Measurements from ENCODE around the gene GSTT4. TPM values are rescaled to one million over a fixed set of nuclear protein-coding genes. Genes with fewer than 3 reads are reported as not detected.

The GSTT4 gene
- polyA plus RNA-seq, 2 of the 4 experiments (the other 2 are of a cell fraction): not detected

DNA sequence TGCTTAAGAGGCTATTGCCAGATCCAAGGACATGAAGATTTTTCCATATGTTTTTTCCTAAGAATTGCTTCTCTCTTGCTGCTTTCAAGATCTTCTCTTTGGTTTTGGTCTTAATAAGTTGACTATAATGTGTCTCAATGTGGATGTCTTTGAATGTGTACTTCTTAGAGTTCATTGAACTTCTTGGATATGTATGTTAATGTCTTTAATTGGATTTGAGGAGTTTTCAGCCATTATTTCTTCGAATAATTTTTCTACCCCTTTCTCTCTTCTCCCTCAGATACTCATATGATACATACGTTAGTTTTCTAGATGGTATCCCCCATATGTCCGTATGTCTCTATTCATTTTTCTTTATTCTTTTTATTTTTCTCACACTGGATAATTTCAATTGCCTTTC is 19.1 kb upstream of the GSTT4 start (continued):
- TF ChIP-seq, protein P1, sequence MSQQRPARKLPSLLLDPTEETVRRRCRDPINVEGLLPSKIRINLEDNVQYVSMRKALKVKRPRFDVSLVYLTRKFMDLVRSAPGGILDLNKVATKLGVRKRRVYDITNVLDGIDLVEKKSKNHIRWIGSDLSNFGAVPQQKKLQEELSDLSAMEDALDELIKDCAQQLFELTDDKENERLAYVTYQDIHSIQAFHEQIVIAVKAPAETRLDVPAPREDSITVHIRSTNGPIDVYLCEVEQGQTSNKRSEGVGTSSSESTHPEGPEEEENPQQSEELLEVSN (IDR thresholded peaks at IDR 0.05; ENCODE audit: borderline replicate concordance, low read depth): no peak

DNA sequence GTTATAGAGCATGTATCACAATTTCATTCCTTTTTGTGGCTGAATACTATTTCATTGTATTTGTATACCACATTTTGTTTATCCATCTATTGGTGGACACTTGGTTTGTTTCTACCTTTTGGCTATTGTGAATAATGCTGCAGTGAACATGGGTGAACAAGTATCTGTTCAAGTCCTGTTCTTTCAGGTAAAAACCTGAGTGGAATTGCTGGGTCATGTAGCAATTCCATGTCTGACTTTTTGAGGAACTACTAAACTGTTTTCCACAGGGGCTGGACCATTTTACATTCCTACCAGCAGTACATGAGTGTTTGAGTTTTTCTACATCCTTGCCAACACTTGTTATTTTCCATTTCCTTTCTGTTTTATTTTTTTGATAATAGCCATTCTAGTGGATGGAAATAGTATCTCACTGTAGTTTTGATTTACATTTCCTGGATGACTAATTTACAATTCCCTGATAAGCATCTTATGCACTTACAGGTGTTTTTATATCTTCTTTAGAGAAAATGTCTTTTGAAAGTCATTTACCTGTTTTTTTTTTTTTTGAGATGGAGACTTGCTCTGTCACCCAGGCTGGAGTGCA is 18.0 kb upstream of the GSTT4 start:
- no peak overlapping the region for H3K4me2 ChIP-seq
- ATAC-seq (no peak), DNase-seq (ENCODE audit: low read depth in 1 of 2, low spot score in 1 of 2) (no peak), FAIRE-seq (no peak)
- no peak overlapping the region for H3K27ac ChIP-seq
- H3K9me3 ChIP-seq: no peaks in the 10 kb centered on the region
- ChIA-PET CTCF (no interaction called here), POLR2A (no interaction called here)
- no peak overlapping the region for H3K4me3 ChIP-seq
- TF ChIP-seq CEBPB (IDR thresholded peaks at IDR 0.05): no peak
- no peak for TF ChIP-seq SREBF2 (IDR thresholded peaks at IDR 0.05)
- TF ChIP-seq, protein P2, sequence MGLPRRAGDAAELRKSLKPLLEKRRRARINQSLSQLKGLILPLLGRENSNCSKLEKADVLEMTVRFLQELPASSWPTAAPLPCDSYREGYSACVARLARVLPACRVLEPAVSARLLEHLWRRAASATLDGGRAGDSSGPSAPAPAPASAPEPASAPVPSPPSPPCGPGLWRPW (IDR thresholded peaks at IDR 0.05): no peak
- no peak for TF ChIP-seq RNF2 (IDR thresholded peaks at IDR 0.05; ENCODE audit: borderline replicate concordance, low read depth)
- no peak for TF ChIP-seq POLR2A (IDR thresholded peaks at IDR 0.05; ENCODE audit: low read length)
- no peak for TF ChIP-seq EHMT2 (IDR thresholded peaks at IDR 0.05; ENCODE audit: low read depth)
- no peaks in the 10 kb centered on the region for H3K4me1 ChIP-seq

DNA sequence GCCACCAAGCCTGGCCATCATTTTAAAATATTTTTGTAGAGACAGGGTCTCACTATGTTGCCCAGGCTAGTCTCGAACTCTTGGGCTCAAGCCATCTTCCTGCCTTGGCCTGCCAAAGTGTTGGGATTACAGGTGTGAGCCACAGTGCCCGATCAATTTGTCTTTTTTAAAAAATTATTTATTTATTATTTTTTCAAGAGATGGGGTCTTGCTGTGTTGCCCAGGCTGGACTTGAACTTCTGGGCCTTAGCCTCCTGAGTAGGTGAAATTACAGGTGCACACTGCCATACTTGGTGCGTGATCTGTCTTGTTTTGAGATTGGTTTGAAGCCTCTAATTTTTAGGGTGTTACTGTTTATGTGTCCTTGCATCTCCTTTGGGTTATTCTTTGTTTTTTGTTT is 16.1 kb upstream of the GSTT4 start:
- Histone ChIP-seq H3K4me2 (no peak overlapping the region), H3K27ac (no peak overlapping the region), H3K4me1 (no peaks in the 10 kb centered on the region), H3K9me3 (no peaks in the 10 kb centered on the region), H3K4me3 (no peak overlapping the region)
- WGBS (ENCODE audit: missing lambda C conversion rate): 91% methylated on average over 3 of the region's 3 CpGs
- ATAC-seq (no peak), FAIRE-seq (no peak), DNase-seq (ENCODE audit: low read depth in 1 of 2, low spot score in 1 of 2) (no peak)
- POLR2A ChIA-PET: no interaction called here
- CTCF ChIA-PET: no interaction called here
- TF ChIP-seq NFE2L2 (conservative IDR thresholded peaks at IDR 0.05; ENCODE audit: low read length): no peak
- TF ChIP-seq, protein P3, sequence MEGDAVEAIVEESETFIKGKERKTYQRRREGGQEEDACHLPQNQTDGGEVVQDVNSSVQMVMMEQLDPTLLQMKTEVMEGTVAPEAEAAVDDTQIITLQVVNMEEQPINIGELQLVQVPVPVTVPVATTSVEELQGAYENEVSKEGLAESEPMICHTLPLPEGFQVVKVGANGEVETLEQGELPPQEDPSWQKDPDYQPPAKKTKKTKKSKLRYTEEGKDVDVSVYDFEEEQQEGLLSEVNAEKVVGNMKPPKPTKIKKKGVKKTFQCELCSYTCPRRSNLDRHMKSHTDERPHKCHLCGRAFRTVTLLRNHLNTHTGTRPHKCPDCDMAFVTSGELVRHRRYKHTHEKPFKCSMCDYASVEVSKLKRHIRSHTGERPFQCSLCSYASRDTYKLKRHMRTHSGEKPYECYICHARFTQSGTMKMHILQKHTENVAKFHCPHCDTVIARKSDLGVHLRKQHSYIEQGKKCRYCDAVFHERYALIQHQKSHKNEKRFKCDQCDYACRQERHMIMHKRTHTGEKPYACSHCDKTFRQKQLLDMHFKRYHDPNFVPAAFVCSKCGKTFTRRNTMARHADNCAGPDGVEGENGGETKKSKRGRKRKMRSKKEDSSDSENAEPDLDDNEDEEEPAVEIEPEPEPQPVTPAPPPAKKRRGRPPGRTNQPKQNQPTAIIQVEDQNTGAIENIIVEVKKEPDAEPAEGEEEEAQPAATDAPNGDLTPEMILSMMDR (IDR thresholded peaks at IDR 0.05): no peak
- TF ChIP-seq RNF2 (IDR thresholded peaks at IDR 0.05; ENCODE audit: borderline replicate concordance, low read depth): no peak
- no peak for TF ChIP-seq ZNF302 (CRISPR knock-in tag; IDR thresholded peaks at IDR 0.05)
- TF ChIP-seq POLR2A (IDR thresholded peaks at IDR 0.05; ENCODE audit: low read length): no peak
- no peak for TF ChIP-seq RCOR1 (IDR thresholded peaks at IDR 0.05; ENCODE audit: low read depth, low read length)
- TF ChIP-seq HDAC2 (IDR thresholded peaks at IDR 0.05): no peak
- TF ChIP-seq SMC3 (IDR thresholded peaks at IDR 0.05): no peak
- no peak for TF ChIP-seq HOXB5 (CRISPR knock-in tag; IDR thresholded peaks at IDR 0.05)
- no peak for TF ChIP-seq FOSB (CRISPR knock-in tag; IDR thresholded peaks at IDR 0.05)
- no peak for TF ChIP-seq ZSCAN20 (CRISPR knock-in tag; IDR thresholded peaks at IDR 0.05)
- no peak for TF ChIP-seq ESRRA (IDR thresholded peaks at IDR 0.05; ENCODE audit: borderline replicate concordance, low read length)
- TF ChIP-seq CHD4 (IDR thresholded peaks at IDR 0.05; ENCODE audit: borderline replicate concordance): no peak
- TF ChIP-seq, protein P4, sequence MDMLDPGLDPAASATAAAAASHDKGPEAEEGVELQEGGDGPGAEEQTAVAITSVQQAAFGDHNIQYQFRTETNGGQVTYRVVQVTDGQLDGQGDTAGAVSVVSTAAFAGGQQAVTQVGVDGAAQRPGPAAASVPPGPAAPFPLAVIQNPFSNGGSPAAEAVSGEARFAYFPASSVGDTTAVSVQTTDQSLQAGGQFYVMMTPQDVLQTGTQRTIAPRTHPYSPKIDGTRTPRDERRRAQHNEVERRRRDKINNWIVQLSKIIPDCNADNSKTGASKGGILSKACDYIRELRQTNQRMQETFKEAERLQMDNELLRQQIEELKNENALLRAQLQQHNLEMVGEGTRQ (IDR thresholded peaks at IDR 0.05): no peak
- no peak for TF ChIP-seq JUNB (IDR thresholded peaks at IDR 0.05)
- TF ChIP-seq FOSL2 (IDR thresholded peaks at IDR 0.05): no peak
- no peak for TF ChIP-seq FOSL2 (CRISPR knock-in tag; IDR thresholded peaks at IDR 0.05)

All from A549 (cell line).